ENCODE results near the gene TH. TPM values are rescaled to one million over a fixed set of nuclear protein-coding genes. Genes with fewer than 3 reads are reported as not detected.
"Not testable (repeated sequence)": the region's sequence is repeated elsewhere in the genome, so short reads cannot be mapped to it uniquely, and the experiment has no call there.

TH gene
- total RNA-seq, 2 experiments from 2014 or later: not detected

- H3K36me3 Mint-ChIP-seq (ENCODE audit: low read depth): no peaks in the 10 kb centered on the region
- POLR2A ChIA-PET: interaction anchor here (1.0 kb wide), 1 partner anchor 45 kb away, joined by 3 read pairs; no protein-coding TSS in a partner anchor
- no peaks in the 10 kb centered on the region for H3K9me3 Mint-ChIP-seq
Observed at GRCh38 chr11:2185324-2186085, 13.9 kb upstream of the TH start.

GRCh38 chr11:2182692-2183474 is 11.3 kb upstream of the TH start:
- Mint-ChIP-seq H3K27me3 (peaks cover 3% of the 10 kb centered on the region), H3K9me3 (no peaks in the 10 kb centered on the region), H3K36me3 (ENCODE audit: low read depth) (no peaks in the 10 kb centered on the region), H3K4me1 (no peaks in the 10 kb centered on the region), H3K27ac (no peak overlapping the region), H3K4me3 (no peak overlapping the region)
- DNase-seq: no peak
- CTCF ChIA-PET: no interaction called here
- POLR2A ChIA-PET: no interaction called here

More at GRCh38 chr11:2185324-2186085, 13.9 kb upstream of the TH start:
- no peak overlapping the region for H3K27ac Mint-ChIP-seq
- H3K4me3 Mint-ChIP-seq: no peak overlapping the region
- CTCF ChIA-PET: interaction anchor here (1.6 to 2.6 kb wide), 3 partner anchors 9 to 235 kb away, joined by 5 to 9 read pairs (median 8); no protein-coding TSS in a partner anchor
- peaks cover under 1% of the 10 kb centered on the region for H3K4me1 Mint-ChIP-seq
- DNase-seq: no peak
- peaks cover 4% of the 10 kb centered on the region for H3K27me3 Mint-ChIP-seq

- Mint-ChIP-seq H3K9me3 (no peaks in the 10 kb centered on the region), H3K27ac (no peak overlapping the region)
- no peak for DNase-seq
Observed at GRCh38 chr11:2182075-2182474, 10.5 kb upstream of the TH start.

GRCh38 chr11:2180789-2181370 is 9.3 kb upstream of the TH start:
- CTCF ChIA-PET: no interaction called here
- Mint-ChIP-seq H3K9me3 (no peaks in the 10 kb centered on the region), H3K4me3 (no peak overlapping the region), H3K27me3 (peaks cover 3% of the 10 kb centered on the region), H3K27ac (no peak overlapping the region), H3K4me1 (no peaks in the 10 kb centered on the region), H3K36me3 (ENCODE audit: low read depth) (no peaks in the 10 kb centered on the region)
- no peak for DNase-seq
- POLR2A ChIA-PET: no interaction called here

More at GRCh38 chr11:2182075-2182474, 10.5 kb upstream of the TH start:
- ChIA-PET POLR2A (no interaction called here), CTCF (no interaction called here)
- Mint-ChIP-seq H3K36me3 (ENCODE audit: low read depth) (no peaks in the 10 kb centered on the region), H3K4me3 (no peak overlapping the region), H3K27me3 (peaks cover 3% of the 10 kb centered on the region), H3K4me1 (no peaks in the 10 kb centered on the region)

GRCh38 chr11:2180347-2180746 is 8.7 kb upstream of the TH start:
- H3K4me1 Mint-ChIP-seq: no peaks in the 10 kb centered on the region
- H3K4me3 Mint-ChIP-seq: no peak overlapping the region
- no peak overlapping the region for H3K27ac Mint-ChIP-seq
- H3K9me3 Mint-ChIP-seq: no peaks in the 10 kb centered on the region
- no peaks in the 10 kb centered on the region for H3K36me3 Mint-ChIP-seq (ENCODE audit: low read depth)
- no peak for DNase-seq
- ChIA-PET POLR2A (no interaction called here), CTCF (no interaction called here)
- peaks cover 3% of the 10 kb centered on the region for H3K27me3 Mint-ChIP-seq

GRCh38 chr11:2179516-2179915 is 7.9 kb upstream of the TH start:
- no peaks in the 10 kb centered on the region for H3K27me3 Mint-ChIP-seq
- CTCF ChIA-PET: no interaction called here
- no peaks in the 10 kb centered on the region for H3K4me1 Mint-ChIP-seq

GRCh38 chr11:2178906-2179494 is 7.4 kb upstream of the TH start:
- Mint-ChIP-seq H3K4me1 (no peaks in the 10 kb centered on the region), H3K27me3 (no peaks in the 10 kb centered on the region), H3K27ac (no peak overlapping the region), H3K4me3 (no peak overlapping the region), H3K9me3 (no peaks in the 10 kb centered on the region), H3K36me3 (ENCODE audit: low read depth) (no peaks in the 10 kb centered on the region)
- CTCF ChIA-PET: no interaction called here
- POLR2A ChIA-PET: no interaction called here
- no peak for DNase-seq

More at GRCh38 chr11:2179516-2179915, 7.9 kb upstream of the TH start:
- H3K9me3 Mint-ChIP-seq: no peaks in the 10 kb centered on the region
- no peak overlapping the region for H3K27ac Mint-ChIP-seq
- POLR2A ChIA-PET: no interaction called here
- H3K36me3 Mint-ChIP-seq (ENCODE audit: low read depth): no peaks in the 10 kb centered on the region
- H3K4me3 Mint-ChIP-seq: no peak overlapping the region
- DNase-seq: no peak

GRCh38 chr11:2178055-2178773 is 6.6 kb upstream of the TH start:
- H3K27me3 Mint-ChIP-seq; H3K27ac Mint-ChIP-seq; DNase-seq; H3K4me1 Mint-ChIP-seq; POLR2A ChIA-PET; CTCF ChIA-PET; H3K9me3 Mint-ChIP-seq; H3K4me3 Mint-ChIP-seq; H3K36me3 Mint-ChIP-seq (ENCODE audit: low read depth): not testable (repeated sequence)

GRCh38 chr11:2177076-2177475 is 5.5 kb upstream of the TH start:
- Mint-ChIP-seq H3K27ac (no peak overlapping the region), H3K27me3 (no peaks in the 10 kb centered on the region), H3K9me3 (no peaks in the 10 kb centered on the region), H3K36me3 (ENCODE audit: low read depth) (no peaks in the 10 kb centered on the region), H3K4me1 (no peaks in the 10 kb centered on the region), H3K4me3 (no peak overlapping the region)
- no peak for DNase-seq
- ChIA-PET CTCF (no interaction called here), POLR2A (no interaction called here)

- H3K4me3 Mint-ChIP-seq: no peak overlapping the region
- no peak overlapping the region for H3K27ac Mint-ChIP-seq
- H3K36me3 Mint-ChIP-seq (ENCODE audit: low read depth): no peaks in the 10 kb centered on the region
- no peaks in the 10 kb centered on the region for H3K27me3 Mint-ChIP-seq
- DNase-seq: no peak
- H3K4me1 Mint-ChIP-seq: no peaks in the 10 kb centered on the region
- H3K9me3 Mint-ChIP-seq: no peaks in the 10 kb centered on the region
- ChIA-PET CTCF (no interaction called here), POLR2A (no interaction called here)
Observed at GRCh38 chr11:2176389-2176900, 4.8 kb upstream of the TH start.

GRCh38 chr11:2175659-2176058 is 4.0 kb upstream of the TH start:
- Mint-ChIP-seq H3K36me3 (ENCODE audit: low read depth) (no peaks in the 10 kb centered on the region), H3K4me3 (no peak overlapping the region), H3K4me1 (no peaks in the 10 kb centered on the region), H3K9me3 (no peaks in the 10 kb centered on the region), H3K27me3 (no peaks in the 10 kb centered on the region), H3K27ac (no peak overlapping the region)
- POLR2A ChIA-PET: no interaction called here
- no peak for DNase-seq
- CTCF ChIA-PET: no interaction called here

GRCh38 chr11:2174361-2174760 is 2.7 kb upstream of the TH start:
- Mint-ChIP-seq H3K9me3 (no peaks in the 10 kb centered on the region), H3K4me3 (no peak overlapping the region), H3K4me1 (no peaks in the 10 kb centered on the region), H3K36me3 (ENCODE audit: low read depth) (no peaks in the 10 kb centered on the region), H3K27ac (no peak overlapping the region), H3K27me3 (no peaks in the 10 kb centered on the region)
- ChIA-PET POLR2A (no interaction called here), CTCF (interaction anchor here (0.8 kb wide), 1 partner anchor 9 kb away, joined by 3 read pairs; no protein-coding TSS in a partner anchor)
- no peak for DNase-seq
